Activated naive CD8-positive, alpha-beta T cell treated with anti-CD3 and anti-CD28 coated beads for 36 hours (primary cell): ENCODE measurements around the gene TTK. TPM values are rescaled to one million over a fixed set of nuclear protein-coding genes. Genes with fewer than 3 reads are reported as not detected.
"Not testable (repeated sequence)": the region's sequence is repeated elsewhere in the genome, so short reads cannot be mapped to it uniquely, and the experiment has no call there.

ENCODE experiments used
- DNase-seq: peaks from one replicate; pipeline ENCODE4 v3.0.0; 2021
- H3K27ac Mint-ChIP-seq: one replicate; pipeline ENCODE4 v1.8.0; 2022; ENCODE audit warnings: mild to moderate bottlenecking, moderate library complexity, mixed read lengths
- H3K27me3 Mint-ChIP-seq: one replicate; pipeline ENCODE4 v1.8.0; 2022; ENCODE audit warnings: mild to moderate bottlenecking, mixed read lengths
- H3K36me3 Mint-ChIP-seq: one replicate; pipeline ENCODE4 v1.8.0; 2021; ENCODE audit warnings: mild to moderate bottlenecking, mixed read lengths
- H3K4me1 Mint-ChIP-seq: one replicate; pipeline ENCODE4 v1.8.0; 2021; ENCODE audit warnings: mixed read lengths
- H3K4me3 Mint-ChIP-seq: one replicate; pipeline ENCODE4 v1.8.0; 2022; ENCODE audit warnings: mild to moderate bottlenecking, moderate library complexity, mixed read lengths
- H3K9me3 Mint-ChIP-seq: one replicate; pipeline ENCODE4 v1.8.0; 2022; ENCODE audit warnings: mixed read lengths
- total RNA-seq, 2 experiments: library from RNA; stranded (reverse); gene quantifications; one replicate each; pipeline ENCODE4 v1.2.3, GENCODE V29; 2021

The TTK gene
- total RNA-seq, 2 experiments from 2014 or later, result 34.6 to 36.0 TPM

DNA sequence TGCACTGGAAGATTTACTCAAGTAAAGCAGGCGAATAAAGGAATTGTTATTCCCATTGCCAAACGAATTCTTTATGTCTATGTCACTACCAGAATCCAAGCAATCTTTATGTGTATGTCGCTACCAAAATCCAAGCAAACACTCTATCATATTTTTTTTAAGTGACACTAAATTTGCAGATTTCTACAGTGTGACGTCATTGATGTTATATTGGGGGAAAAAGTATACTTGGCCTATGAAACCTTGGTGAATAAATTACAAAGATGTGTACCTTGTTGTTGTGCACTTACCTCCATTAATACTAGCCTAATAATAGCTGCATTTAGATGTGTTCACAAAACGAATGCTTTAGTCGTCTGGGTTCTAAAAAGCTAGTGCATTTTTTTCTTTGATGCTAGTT lies 957 bp downstream of the TTK start:
- no peak for DNase-seq
- H3K27ac Mint-ChIP-seq, result peak overlapping the region; percentile 88
- peak overlapping the region; percentile 91 for H3K4me3 Mint-ChIP-seq
- H3K9me3 Mint-ChIP-seq, result no peaks in the 10 kb centered on the region
- peaks cover 19% of the 10 kb centered on the region for H3K36me3 Mint-ChIP-seq
- H3K4me1 Mint-ChIP-seq, result peaks cover 17% of the 10 kb centered on the region
- H3K27me3 Mint-ChIP-seq, result no peaks in the 10 kb centered on the region

DNA sequence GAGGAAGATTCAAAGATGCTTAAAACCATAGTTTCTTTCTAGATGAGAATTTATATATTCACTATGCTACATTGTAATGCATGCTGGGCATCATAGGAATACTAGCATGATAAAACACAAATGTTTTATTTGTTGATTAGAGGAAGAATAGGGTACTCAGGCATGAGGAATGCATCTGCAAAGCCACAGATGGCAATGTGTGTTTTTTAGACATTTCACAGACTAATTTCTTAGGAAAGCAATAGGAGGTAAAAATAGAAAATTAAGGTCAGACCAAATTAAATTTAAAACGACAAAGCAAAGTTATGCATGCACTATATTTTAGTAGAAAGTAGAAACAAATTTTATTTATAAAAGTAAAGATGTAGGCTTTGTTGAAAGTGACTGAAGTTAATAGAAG lies 2.1 kb downstream of the TTK start:
- no peak for DNase-seq
- Mint-ChIP-seq H3K27ac (no peak overlapping the region), H3K4me3 (no peak overlapping the region), H3K27me3 (no peaks in the 10 kb centered on the region), H3K36me3 (peaks cover 22% of the 10 kb centered on the region), H3K9me3 (no peaks in the 10 kb centered on the region), H3K4me1 (peaks cover 17% of the 10 kb centered on the region)

DNA sequence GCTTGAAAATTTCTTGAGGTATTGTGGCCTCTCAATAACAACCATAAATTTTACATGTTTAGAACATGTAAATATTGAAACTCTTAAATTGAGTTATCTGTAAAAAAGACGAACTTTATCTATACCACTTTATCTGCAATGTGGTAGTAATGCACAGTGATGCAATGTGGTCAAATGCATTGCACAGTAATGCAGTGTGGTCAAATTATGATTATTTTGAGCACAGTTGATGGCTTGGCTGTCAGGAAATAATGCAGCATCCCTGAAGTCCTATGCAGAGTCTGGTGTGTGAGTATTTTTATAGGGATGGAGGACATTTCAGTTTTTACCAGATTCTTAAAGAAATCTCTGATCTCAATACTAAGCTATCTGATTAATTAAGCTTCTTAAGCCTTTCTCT lies 5.1 kb downstream of the TTK start:
- Mint-ChIP-seq H3K27me3 (no peaks in the 10 kb centered on the region), H3K9me3 (no peaks in the 10 kb centered on the region), H3K4me3 (no peak overlapping the region), H3K27ac (no peak overlapping the region), H3K36me3 (peaks cover 29% of the 10 kb centered on the region), H3K4me1 (peaks cover 7% of the 10 kb centered on the region)
- no peak for DNase-seq

DNA sequence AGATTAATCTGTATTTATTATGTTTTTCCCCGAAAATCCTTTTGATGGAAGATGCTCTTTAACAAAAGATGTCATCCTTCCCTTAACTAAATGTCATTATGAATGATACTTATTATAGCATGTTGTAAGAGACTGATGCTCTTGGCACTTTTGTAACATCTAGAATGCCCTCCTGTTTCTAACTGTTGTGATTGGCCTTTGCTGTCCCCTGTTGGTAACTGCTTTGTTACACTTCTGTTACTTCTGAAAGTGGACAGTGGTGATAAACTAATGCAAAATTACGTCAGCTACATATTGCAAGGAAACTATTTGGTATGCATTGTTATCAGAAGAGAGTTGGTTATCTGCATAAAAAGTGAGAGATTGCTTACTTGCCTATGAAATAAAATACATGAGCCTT lies 5.8 kb downstream of the TTK start:
- Mint-ChIP-seq H3K27ac (no peak overlapping the region), H3K36me3 (peaks cover 34% of the 10 kb centered on the region), H3K27me3 (no peaks in the 10 kb centered on the region), H3K9me3 (no peaks in the 10 kb centered on the region), H3K4me3 (no peak overlapping the region), H3K4me1 (peaks cover 5% of the 10 kb centered on the region)
- no peak for DNase-seq

DNA sequence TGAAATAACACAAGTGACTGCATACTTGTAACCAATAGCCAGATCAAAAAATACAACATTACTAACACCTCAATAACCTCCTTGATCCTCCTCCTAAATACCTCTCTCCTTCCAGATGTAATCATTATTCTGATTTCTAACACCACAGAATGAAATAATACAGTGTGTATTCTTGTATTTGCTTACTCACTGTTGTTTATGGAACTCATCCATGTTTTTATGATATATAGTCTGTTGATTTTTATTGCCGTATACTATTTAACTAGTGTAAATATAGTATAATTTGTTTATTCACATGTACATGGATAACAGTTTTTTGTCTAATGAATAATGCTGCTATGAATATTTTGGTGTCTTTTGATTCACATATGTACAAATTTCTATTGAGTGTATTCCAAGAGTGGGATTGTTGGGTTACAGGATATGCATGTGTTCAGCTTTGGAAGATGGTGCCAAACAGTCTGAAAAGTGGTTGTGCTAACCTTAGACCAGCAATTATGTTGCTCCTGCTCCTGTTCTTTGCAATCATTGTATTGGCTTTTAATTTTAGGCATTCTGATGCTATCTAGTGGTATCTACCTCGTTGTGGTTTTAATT lies 11.5 kb downstream of the TTK start:
- no peak overlapping the region for H3K27ac Mint-ChIP-seq
- H3K36me3 Mint-ChIP-seq, result peaks cover 19% of the 10 kb centered on the region
- no peaks in the 10 kb centered on the region for H3K4me1 Mint-ChIP-seq
- no peak for DNase-seq
- no peak overlapping the region for H3K4me3 Mint-ChIP-seq
- no peaks in the 10 kb centered on the region for H3K27me3 Mint-ChIP-seq
- no peaks in the 10 kb centered on the region for H3K9me3 Mint-ChIP-seq

DNA sequence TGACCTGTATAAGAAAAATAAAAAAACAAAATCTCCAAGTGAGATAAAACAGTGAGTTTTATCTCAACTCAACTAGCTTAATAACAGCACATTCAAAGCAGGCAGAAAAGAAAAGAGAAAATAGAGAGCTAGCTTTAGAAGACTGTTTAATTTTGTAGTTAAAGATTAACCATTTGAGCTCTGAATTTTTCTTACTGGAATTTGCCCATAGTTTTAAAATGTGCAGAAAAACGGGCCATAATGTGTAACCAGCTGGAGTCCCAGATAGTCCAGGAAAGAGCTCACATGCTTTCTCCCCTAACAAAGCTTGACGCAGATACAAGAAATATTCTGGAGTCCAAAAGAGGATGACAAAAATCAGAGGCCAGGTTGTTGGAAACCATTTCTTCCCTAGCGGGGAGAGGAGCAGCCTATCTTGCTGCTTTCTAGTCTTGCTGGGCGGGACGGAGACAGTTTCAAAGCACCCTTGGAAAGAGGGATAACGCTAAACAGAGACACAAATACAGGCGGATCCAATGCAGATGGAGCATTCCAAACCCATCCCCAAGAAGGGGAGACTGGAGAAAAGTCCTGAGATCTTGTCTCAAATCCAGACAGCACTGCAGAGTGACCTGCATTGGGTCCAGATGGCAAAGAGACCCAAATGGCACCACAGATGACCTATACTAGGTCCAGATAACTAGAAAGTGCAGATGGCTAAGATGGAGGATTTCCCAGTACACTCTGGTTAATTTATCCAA lies 16.1 kb downstream of the TTK start:
- Mint-ChIP-seq H3K27ac (no peak overlapping the region), H3K9me3 (no peaks in the 10 kb centered on the region), H3K36me3 (peaks cover 12% of the 10 kb centered on the region), H3K27me3 (no peaks in the 10 kb centered on the region), H3K4me3 (no peak overlapping the region), H3K4me1 (no peaks in the 10 kb centered on the region)
- no peak for DNase-seq

DNA sequence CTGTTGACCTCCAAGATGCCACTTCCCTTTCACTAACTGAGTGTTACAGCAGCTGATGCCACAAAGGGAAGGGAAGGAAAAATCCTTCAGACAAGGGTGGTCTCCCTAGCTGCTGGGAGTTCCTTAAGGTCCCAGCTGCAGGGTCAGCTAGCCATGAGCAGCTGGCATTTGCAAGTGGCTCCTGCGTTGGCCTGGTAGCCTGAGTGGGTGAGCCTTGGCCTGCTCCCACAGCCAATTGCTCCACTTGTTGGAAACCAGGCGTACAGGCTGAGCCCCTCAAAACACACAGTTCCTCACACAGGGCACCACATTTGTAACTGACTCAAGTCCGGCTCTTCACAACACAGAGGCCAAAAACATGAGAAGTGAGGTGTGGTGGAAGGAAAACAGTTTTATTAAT lies 16.7 kb downstream of the TTK start:
- H3K27me3 Mint-ChIP-seq, result no peaks in the 10 kb centered on the region
- no peak overlapping the region for H3K27ac Mint-ChIP-seq
- no peaks in the 10 kb centered on the region for H3K4me1 Mint-ChIP-seq
- no peak for DNase-seq
- no peak overlapping the region for H3K4me3 Mint-ChIP-seq
- H3K36me3 Mint-ChIP-seq, result peaks cover 12% of the 10 kb centered on the region
- H3K9me3 Mint-ChIP-seq, result no peaks in the 10 kb centered on the region

DNA sequence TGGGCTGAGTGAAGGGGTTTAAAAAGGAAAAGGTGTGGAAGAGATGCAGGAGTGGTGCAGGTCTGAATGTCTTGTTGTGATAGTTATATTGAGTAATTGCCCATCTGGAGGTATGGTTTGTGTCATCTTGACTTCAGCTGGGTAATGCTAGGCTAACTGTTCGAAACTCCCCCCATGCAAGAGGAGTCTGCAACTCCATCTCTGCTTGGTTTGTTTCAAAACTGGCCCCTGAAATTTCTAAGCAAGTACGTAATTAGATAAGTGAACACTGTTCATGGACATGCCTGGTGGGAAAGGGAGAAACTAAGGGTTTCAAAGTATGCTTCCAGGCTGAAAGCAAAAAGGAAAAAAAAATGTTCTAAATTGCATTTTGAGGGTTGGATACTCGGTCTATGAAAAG lies 17.1 kb downstream of the TTK start:
- H3K4me1 Mint-ChIP-seq, result no peaks in the 10 kb centered on the region
- H3K27ac Mint-ChIP-seq, result no peak overlapping the region
- H3K9me3 Mint-ChIP-seq, result no peaks in the 10 kb centered on the region
- H3K4me3 Mint-ChIP-seq, result no peak overlapping the region
- no peak for DNase-seq
- H3K27me3 Mint-ChIP-seq, result no peaks in the 10 kb centered on the region
- H3K36me3 Mint-ChIP-seq, result peaks cover 11% of the 10 kb centered on the region

DNA sequence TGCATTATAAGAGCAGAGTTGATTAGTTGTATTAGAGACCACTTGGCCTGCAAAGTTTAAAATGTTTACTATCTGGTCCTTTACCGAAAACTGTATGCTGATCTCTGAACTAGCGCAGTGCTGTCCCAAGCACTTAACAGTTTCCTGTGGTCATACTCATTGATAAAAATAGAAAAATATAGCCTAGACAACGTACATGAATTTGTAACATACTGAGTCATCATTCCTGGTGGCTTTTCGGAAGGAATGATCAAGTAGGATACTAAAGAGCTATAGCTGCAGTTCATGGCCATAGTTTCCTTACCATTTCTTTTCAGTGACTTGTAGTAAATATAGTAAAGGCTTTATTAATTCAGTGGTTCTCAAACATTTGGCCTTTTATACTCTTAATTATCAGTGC lies 18.4 kb downstream of the TTK start:
- Mint-ChIP-seq H3K27me3 (no peaks in the 10 kb centered on the region), H3K36me3 (peaks cover 8% of the 10 kb centered on the region), H3K27ac (no peak overlapping the region), H3K9me3 (no peaks in the 10 kb centered on the region), H3K4me3 (no peak overlapping the region), H3K4me1 (no peaks in the 10 kb centered on the region)
- no peak for DNase-seq

DNA sequence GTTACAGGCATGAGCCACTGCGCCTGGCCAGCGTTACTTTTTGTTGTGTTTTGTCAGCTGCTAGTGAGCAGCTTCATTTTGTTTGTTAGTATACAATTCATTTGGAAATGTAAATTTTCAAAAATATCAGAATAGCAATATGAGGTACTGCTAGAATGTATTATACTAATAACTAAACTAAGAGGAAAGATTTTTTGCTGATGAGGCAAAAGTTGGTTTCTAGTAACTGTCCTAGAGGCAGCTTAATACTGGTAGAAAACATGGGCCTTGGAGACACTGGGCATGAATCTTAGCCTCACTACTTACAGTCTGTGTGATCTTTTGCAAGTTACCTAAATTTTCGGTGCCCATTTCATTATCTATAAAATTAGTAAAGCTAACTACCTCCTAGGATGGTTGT lies 24.1 kb downstream of the TTK start:
- DNase-seq, result no peak
- Mint-ChIP-seq H3K4me3 (no peak overlapping the region), H3K27me3 (no peaks in the 10 kb centered on the region), H3K27ac (no peak overlapping the region), H3K9me3 (no peaks in the 10 kb centered on the region), H3K4me1 (no peaks in the 10 kb centered on the region), H3K36me3 (peaks cover 34% of the 10 kb centered on the region)

DNA sequence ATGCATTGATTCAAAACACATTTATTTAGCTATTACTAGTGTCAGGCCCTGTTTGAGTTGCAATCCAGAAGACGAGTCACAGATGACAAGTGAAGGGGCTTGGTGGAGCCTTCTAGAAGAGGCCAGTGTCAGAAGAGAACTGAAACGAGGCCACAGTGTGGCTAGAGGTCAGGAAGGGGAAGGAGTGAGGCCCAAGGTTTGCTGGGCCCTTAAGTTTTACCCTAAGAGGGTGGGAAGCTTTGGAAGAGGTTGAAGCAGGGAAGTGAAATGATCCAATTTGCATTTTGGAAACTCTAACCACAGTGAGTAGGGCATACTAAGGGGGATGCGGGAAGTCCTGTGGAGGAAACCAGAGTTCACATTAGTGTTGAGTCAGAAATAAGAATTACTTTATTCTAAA lies 25.0 kb downstream of the TTK start:
- Mint-ChIP-seq H3K9me3 (no peaks in the 10 kb centered on the region), H3K36me3 (peaks cover 37% of the 10 kb centered on the region)

DNA sequence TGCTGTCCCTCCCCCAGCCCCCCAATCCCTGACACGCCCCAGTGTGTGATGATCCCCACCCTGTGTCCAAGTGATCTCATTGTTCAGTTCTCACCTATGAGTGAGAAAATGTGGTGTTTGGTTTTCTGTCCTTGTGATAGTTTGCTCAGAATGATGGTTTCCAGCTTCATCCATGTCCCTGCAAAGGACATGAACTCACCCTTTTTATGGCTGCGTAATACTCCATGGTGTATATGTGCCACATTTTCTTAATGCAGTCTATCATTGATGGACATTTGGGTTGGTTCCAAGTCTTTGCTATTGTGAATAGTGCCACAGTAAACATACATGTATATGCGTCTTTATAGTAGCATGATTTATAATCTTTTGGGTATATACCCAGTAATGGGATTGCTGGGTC lies 43.8 kb downstream of the TTK start:
- H3K4me1 Mint-ChIP-seq, DNase-seq, H3K4me3 Mint-ChIP-seq, H3K27me3 Mint-ChIP-seq, H3K27ac Mint-ChIP-seq, H3K9me3 Mint-ChIP-seq: not testable (repeated sequence)
- H3K36me3 Mint-ChIP-seq, result peaks cover 18% of the 10 kb centered on the region

More for the DNA sequence above, 25.0 kb downstream of the TTK start:
- Mint-ChIP-seq H3K4me1 (no peaks in the 10 kb centered on the region), H3K4me3 (no peak overlapping the region), H3K27me3 (no peaks in the 10 kb centered on the region), H3K27ac (no peak overlapping the region)
- DNase-seq, result no peak

DNA sequence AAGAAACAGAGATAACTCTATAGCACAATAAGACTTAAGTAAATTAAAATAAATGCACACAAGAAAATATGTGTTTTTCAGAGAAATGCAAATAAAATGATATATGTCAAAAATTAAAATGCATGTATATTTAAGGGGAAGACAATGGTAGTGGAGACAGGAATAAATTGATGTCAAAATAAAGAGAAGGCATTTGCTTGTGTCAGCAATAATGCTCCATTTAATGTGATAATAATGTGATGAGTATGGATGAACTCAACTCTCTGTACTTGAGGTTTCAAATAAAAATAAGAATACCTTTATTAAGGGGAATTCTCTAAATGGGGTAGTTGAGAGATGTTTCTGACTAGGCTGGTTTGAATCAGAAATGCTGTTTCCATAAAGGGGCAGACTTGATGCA lies 56.3 kb downstream of the TTK start:
- H3K4me1 Mint-ChIP-seq, result no peaks in the 10 kb centered on the region

DNA sequence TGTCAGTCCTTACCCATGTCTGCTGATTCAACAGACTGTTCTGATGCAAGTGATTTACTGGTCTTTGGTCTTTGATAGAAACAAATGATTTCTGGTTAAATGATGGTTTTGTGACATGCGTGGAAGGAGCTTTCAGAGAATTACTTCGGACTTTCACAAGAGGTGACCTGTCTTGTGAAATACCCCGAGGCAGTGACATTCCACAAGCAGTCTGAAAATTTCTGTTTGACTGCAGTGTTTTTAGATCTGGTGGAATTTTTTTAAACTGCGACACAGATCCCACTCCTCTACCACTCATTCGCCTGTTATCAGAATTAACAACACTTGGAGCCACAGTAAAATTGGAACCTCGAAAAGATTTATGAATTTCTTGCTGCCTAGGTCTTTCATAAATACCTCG lies 63.7 kb downstream of the TTK start:
- not testable (repeated sequence) for H3K27me3 Mint-ChIP-seq, H3K4me3 Mint-ChIP-seq, H3K9me3 Mint-ChIP-seq, DNase-seq, H3K4me1 Mint-ChIP-seq, H3K36me3 Mint-ChIP-seq, H3K27ac Mint-ChIP-seq

More for the DNA sequence above, 56.3 kb downstream of the TTK start:
- Mint-ChIP-seq H3K27me3 (no peaks in the 10 kb centered on the region), H3K4me3 (no peak overlapping the region), H3K36me3 (no peaks in the 10 kb centered on the region), H3K27ac (no peak overlapping the region), H3K9me3 (no peaks in the 10 kb centered on the region)
- no peak for DNase-seq

DNA sequence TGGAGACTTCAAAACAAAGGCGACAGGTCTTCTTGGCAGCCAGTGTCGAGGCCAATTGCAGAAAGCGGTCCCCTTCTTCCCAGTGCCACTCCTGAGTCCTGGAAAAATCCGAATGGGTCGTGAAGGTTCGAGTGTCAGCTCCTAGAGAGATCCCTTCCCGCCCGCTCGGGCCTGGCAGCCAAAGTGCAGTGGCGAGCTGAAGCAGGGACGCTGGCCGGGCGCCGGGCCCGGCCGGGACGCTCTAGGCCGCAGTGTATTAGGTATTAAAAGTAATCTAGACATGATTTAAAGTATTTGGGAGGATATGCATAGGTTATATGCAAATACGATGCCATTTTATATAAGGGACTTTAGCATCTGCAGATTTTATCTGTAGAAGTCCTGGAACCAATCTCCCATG lies 66.0 kb downstream of the TTK start:
- not testable (repeated sequence) for H3K27ac Mint-ChIP-seq, H3K36me3 Mint-ChIP-seq, H3K4me3 Mint-ChIP-seq, H3K4me1 Mint-ChIP-seq, H3K27me3 Mint-ChIP-seq, DNase-seq
- H3K9me3 Mint-ChIP-seq, result peaks cover 10% of the 10 kb centered on the region

DNA sequence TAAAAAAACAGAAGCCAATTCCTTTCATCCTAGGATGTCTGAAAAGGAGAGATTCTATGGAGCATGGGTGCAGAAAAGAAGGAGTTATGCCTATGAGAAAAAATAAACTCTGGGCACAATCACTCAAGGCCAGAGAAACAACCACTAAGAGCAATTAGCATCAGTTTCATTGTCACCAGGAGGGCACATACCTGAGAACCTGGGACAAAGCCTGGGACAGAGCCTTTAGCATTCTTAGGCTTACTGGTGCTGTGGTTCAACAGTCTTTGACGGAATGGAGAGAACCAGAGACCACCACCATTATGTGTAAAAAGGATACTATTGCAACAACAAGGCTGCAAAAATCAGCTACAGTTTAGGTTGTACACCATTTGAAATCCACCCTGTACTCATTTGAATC lies 72.6 kb downstream of the TTK start:
- H3K36me3 Mint-ChIP-seq, result no peaks in the 10 kb centered on the region
- H3K27ac Mint-ChIP-seq, result no peak overlapping the region
- no peaks in the 10 kb centered on the region for H3K4me1 Mint-ChIP-seq
- DNase-seq, result no peak
- H3K27me3 Mint-ChIP-seq, result peaks cover 3% of the 10 kb centered on the region
- H3K9me3 Mint-ChIP-seq, result peaks cover 10% of the 10 kb centered on the region
- no peak overlapping the region for H3K4me3 Mint-ChIP-seq
